HG02884 (cell line): Measurements from ENCODE around the gene PRDX5.

Experiments
- ATAC-seq: cut with Tn5 transposase; IDR thresholded peaks from one replicate; pipeline ENCODE4 v1.9.1; 2021; ENCODE audit warnings: mild to moderate bottlenecking, moderate library complexity; ENCODE audit not compliant: unreplicated experiment

Gene PRDX5

DNA sequence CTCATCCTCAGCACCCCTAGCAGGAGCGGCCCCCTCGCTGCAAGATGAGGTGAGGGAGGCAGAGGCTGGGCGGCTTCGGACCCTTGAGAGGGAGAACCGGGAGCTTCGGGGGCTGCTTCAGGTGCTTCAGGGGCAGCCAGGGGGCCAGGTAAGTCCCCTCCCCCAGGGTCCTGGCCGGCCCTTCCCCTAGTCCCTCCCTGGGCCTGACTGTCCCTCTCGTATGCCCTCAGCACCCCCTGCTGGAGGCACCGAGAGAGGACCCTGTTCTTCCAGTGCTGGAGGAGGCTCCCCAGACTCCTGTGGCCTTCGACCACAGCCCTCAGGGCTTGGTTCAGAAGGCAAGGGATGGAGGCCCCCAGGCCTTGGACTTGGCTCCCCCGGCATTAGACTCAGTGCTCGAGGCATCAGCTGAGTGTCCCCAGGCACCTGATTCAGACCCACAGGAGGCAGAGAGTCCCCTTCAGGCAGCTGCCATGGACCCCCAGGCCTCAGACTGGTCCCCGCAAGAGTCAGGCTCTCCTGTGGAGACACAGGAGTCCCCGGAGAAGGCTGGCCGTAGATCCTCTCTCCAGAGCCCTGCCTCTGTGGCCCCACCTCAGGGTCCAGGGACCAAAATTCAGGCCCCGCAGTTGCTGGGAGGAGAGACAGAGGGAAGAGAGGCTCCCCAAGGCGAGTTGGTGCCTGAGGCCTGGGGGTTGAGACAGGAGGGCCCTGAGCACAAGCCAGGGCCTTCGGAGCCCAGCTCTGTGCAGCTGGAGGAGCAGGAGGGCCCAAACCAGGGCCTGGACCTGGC lies 26.0 kb downstream of the PRDX5 start:
- no peak for ATAC-seq

- ATAC-seq, result no peak
These were observed 26.9 kb downstream of the PRDX5 start for GRCh38 chr11:64344787-64345186.

DNA sequence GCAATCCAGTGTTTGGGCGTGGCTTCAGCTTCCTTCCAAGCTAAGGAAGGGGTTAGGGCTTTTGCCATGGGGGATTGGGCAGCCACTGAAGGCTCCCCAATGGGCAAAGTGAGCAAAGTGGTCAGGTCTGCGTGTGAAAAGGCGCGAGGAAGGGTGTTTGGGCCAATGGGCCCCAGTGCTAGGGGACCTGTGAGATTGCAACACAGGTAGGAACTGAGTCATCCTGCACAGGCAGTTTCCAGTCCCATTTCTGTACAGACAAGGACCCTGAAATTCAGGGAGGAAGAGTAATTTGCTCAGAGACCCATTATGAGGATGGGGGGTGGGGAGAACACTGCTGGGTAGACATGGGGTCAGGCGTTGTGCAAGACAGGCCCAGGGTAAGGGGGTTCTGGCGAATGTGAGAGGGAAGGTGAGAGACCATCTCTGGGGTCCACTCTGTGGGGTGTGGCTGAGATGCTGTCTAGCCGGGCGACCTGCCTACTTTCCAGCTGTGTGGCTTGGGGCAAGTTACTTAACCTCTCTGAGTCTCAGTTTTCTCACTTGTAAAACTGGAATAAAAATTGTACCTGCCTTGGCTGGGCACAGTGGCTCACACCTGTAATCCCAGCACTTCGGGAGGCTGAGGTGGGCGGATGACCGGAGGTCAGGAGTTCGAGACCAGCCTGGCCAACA lies 29.4 kb downstream of the PRDX5 start:
- ATAC-seq, result no peak

GRCh38 chr11:64348383-64349024 lies 30.6 kb downstream of the PRDX5 start:
- no peak for ATAC-seq

- no peak for ATAC-seq
These were observed 31.1 kb downstream of the PRDX5 start for GRCh38 chr11:64349025-64349387.

- no peak for ATAC-seq
These were observed 31.5 kb downstream of the PRDX5 start for GRCh38 chr11:64349404-64349803.

GRCh38 chr11:64351136-64351631 lies 33.3 kb downstream of the PRDX5 start:
- no peak for ATAC-seq

GRCh38 chr11:64352099-64352994 lies 34.4 kb downstream of the PRDX5 start:
- ATAC-seq, result no peak

DNA sequence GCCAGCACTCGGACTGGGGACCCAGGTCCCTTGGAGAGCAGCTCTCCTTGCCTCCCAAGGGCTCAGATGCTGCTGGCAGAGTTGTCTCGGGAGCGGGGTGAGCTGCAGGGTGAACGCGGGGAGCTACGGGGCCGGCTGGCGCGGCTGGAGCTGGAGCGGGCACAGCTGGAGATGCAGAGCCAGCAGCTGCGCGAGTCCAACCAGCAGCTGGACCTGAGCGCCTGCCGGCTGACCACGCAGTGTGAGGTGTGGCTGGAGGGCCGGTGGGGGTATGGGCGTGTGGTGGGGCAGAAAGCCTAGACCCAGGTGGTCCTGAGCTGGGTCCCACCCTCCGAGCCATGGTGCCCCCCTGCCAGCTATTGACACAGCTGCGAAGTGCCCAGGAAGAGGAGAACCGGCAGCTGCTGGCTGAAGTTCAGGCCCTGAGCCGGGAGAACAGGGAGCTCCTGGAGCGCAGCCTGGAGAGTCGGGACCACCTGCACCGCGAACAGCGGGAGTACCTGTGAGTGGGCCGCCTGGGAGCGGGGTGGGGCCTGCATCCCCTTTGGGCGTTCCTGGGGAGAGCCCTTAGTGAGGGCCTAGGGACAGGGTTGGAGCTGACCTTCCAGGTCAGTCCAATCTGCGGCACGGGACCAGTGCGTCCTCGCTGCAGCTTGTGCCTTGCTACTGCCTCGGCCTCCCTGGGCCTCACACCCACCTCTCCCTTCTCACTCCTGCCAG lies 35.2 kb downstream of the PRDX5 start:
- no peak for ATAC-seq

- ATAC-seq, result no peak
These were observed 36.0 kb downstream of the PRDX5 start for GRCh38 chr11:64353715-64354506.

DNA sequence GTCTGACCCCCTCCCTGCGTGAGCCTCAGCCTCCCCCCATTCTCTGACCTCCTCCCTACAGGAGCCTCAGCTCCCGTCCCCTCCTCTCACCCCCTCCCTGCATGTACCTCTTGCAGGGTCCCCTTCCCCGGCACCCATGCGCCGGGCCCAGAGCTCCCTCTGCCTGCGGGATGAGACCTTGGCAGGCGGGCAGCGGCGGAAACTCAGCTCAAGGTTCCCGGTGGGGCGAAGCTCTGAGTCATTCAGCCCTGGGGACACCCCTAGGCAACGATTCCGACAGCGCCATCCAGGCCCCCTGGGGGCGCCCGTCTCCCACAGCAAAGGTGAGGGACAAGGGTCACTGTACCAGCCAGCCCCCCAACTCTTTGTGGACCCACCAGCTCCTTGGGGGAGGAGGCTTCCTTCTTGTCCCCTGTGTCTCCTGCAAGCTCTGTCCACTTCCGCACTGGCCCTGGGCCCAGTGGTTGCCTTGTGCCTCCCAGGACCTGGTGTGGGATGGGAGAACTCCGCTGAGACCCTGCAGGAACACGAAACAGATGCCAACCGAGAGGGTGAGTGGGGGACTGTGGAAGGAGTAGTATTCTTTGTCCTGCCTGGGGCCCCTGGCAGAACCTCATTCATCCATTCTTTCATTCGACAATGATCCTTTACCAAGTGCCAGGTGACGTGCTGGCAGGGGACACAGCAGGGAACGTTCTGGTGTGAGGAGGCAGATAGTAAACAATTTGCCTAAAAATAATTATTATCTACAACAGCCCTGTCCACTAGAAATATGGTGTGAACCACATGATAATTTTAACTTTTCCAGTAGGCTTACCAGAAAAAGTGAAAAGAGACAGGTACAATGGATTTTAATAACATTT lies 37.4 kb downstream of the PRDX5 start:
- no peak for ATAC-seq

GRCh38 chr11:64356498-64357411 lies 38.8 kb downstream of the PRDX5 start:
- no peak for ATAC-seq

DNA sequence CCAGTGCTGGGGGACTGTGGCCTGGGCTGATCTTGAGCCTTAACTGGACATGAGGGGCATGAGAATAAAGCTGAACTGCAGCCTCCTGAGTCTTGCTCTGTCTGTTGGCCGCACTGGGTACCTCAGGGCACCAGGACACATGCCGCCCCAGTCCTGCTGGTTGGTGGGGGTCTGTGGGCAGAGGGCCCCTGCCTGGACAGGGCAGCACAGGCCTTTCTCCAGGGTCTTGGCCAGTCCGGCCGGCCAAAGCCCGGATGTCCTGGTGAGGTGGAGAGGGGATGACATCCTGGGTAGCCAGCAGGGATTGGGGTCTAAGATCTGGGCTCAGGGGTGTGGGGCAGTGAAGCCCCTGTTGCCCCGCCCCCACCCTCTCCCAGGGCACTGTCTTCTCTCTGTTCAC lies 39.5 kb downstream of the PRDX5 start:
- no peak for ATAC-seq

GRCh38 chr11:64357904-64358535 lies 40.1 kb downstream of the PRDX5 start:
- no peak for ATAC-seq

- no peak for ATAC-seq
These were observed 40.6 kb downstream of the PRDX5 start for GRCh38 chr11:64358536-64358906.

DNA sequence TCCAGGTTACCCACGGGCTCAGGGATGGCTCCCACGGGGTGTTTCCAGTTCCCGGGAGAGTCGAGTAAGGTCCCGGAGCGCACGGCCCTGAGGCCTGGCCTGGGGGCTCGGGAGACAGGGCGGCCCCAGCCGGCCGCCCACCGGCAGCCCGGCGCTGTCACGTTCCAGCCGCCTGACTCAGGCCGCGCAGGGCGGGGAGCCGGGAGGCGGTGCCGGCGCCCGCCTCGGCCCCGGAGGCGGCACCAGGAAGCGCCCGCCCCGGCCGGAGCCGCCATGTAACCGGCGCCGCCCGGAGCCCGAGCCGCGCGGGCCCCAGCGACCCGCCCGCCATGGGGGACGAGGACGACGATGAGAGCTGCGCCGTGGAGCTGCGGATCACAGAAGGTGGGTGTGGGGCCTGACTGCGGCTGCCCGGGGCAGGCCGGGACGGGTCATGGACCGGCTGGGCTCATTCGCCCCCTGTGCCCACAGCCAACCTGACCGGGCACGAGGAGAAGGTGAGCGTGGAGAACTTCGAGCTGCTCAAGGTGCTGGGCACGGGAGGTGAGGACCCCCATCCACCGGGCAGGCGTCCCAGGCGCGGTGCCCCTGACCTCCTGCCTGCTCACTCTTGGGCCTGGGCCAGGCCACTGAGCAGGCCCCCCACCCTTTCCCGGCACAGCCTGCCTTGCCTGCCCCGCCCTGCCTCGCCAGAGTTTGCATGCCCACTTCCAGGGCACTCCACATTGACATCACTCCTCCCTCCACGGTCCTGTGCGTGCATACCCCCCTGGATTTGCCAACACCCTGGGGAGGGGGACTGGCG lies 41.2 kb downstream of the PRDX5 start, which contains the start of gene RPS6KA4:
Gene RPS6KA4 (plus strand): TSS at position 256 of the 805 bp plus-strand sequence. CDS start 74 bp downstream, at position 330.
- ATAC-seq, result no peak
